ENCODE data around the gene MREG.
"Not testable (repeated sequence)": the region's sequence is repeated elsewhere in the genome, so short reads cannot be mapped to it uniquely, and the experiment has no call there.

Gene MREG

GRCh38 chr2:215958257-215958656 is 55.1 kb downstream of the MREG start:
- Histone ChIP-seq H3K36me3 (peaks cover 13% of the 10 kb centered on the region), H3K27ac (no peak overlapping the region), H3K27me3 (ENCODE audit: insufficient read depth, low read depth, severe bottlenecking) (no peaks in the 10 kb centered on the region), H3K4me3 (ENCODE audit: low read depth, low read length) (no peak overlapping the region), H3K9me3 (ENCODE audit: severe bottlenecking) (no peaks in the 10 kb centered on the region)
- no peak for DNase-seq
- no peak for TF ChIP-seq CTCF (IDR thresholded peaks at IDR 0.05; ENCODE audit: low read depth, low read length)

DNA sequence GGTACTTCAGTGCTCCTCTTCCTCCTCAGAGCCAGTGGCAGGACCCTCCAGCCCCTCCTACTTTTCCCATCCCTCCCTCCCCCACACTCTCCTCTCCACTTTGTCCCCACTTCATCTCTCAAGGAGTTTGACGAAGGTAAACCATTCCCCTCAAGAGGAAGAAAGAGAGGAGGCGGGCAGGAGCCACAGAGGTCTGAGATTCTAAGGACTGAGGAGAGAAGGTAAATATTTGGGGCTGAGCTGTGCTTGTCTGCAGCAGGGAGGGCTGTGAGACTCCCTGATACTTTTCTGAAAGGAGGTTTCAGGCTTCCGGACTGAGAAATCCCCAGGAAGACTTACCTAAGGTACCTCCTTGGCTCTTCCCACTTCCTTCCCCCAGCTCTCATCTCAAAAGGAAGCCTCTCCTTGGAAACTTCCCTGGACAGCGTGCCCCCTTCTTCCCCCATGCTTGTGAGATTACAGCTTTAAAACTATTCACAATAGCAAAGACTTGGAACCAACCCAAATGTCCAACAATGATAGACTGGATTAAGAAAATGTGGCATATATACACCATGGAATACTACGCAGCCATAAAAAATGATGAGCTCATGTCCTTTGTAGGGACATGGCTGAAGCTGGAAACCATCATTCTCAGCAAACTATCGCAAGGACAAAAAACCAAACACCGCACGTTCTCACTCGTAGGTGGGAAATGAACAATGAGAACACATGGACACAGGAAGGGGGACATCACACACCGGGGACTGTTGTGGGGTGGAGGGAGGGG is 55.8 kb downstream of the MREG start:
- not testable (repeated sequence) for H3K9me3 ChIP-seq (ENCODE audit: severe bottlenecking); DNase-seq; H3K27me3 ChIP-seq (ENCODE audit: insufficient read depth, low read depth, severe bottlenecking); H3K27ac ChIP-seq; H3K4me3 ChIP-seq (ENCODE audit: low read depth, low read length)
- peaks cover 13% of the 10 kb centered on the region for H3K36me3 ChIP-seq

DNA sequence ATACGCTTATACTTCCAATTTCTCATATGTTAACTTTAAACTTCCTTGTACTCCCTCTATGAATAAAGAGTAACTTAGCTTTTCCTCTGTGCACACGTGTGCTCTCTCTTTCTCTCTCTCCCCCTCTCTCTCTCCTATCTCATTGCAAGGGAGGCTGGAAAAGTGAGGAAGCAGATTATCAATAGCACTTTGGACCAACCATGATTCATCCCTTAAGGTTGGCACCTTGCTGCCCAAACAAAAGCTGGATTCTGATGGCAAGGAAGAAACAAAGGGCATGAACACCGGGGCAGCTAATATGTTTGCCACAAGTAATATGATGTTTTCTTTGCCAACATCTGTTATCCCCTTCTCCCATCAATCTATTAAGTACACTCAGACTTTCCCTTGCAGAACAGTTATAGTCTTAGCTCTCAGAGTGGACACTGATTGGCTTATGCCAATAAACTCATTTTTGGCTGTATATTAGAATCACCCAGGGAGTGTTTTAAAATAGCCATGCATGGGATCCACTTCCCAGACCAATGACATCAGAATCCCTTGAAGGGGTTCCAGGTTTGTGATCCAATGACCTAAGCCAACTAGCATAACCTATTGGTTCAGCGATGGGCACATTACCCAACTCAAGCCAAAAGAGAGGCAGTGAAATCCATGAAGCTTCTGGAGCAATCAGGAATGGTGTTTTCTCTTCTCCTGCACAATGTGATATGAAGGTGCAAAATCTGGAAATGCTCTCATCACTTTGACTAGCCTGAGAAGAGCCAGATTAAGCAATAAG is 60.3 kb downstream of the MREG start:
- H3K27me3 ChIP-seq (ENCODE audit: insufficient read depth, low read depth, severe bottlenecking) = no peaks in the 10 kb centered on the region
- TF ChIP-seq CTCF (IDR thresholded peaks at IDR 0.05; ENCODE audit: low read depth, low read length) = no peak
- H3K36me3 ChIP-seq = peaks cover 7% of the 10 kb centered on the region
- no peak for DNase-seq
- H3K9me3 ChIP-seq (ENCODE audit: severe bottlenecking) = no peaks in the 10 kb centered on the region
- H3K27ac ChIP-seq = no peak overlapping the region
- no peak overlapping the region for H3K4me3 ChIP-seq (ENCODE audit: low read depth, low read length)

DNA sequence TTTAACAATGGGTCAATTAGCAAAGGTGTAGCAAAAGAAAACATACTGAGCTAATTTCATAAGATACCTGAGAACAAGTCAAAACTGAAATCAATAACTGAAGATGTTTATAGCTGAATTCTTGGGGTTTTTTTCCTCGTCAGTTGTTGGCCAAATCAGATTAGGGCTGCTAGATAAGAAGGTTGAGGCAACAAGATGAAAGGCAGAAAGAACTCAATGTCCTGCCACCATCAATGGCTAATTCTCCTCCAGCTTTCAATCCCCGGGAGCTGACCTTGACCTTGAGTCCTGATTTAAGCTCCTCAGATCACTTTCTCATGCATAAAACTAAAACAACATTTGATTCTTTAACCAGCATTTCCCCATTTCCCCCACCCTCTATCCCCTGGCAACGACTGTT is 61.8 kb downstream of the MREG start:
- peaks cover 12% of the 10 kb centered on the region for H3K36me3 ChIP-seq
- H3K9me3 ChIP-seq (ENCODE audit: severe bottlenecking) = no peaks in the 10 kb centered on the region
- no peak for DNase-seq
- no peak overlapping the region for H3K4me3 ChIP-seq (ENCODE audit: low read depth, low read length)
- H3K27me3 ChIP-seq (ENCODE audit: insufficient read depth, low read depth, severe bottlenecking) = no peaks in the 10 kb centered on the region
- no peak overlapping the region for H3K27ac ChIP-seq
- no peak for TF ChIP-seq CTCF (IDR thresholded peaks at IDR 0.05; ENCODE audit: low read depth, low read length)

DNA sequence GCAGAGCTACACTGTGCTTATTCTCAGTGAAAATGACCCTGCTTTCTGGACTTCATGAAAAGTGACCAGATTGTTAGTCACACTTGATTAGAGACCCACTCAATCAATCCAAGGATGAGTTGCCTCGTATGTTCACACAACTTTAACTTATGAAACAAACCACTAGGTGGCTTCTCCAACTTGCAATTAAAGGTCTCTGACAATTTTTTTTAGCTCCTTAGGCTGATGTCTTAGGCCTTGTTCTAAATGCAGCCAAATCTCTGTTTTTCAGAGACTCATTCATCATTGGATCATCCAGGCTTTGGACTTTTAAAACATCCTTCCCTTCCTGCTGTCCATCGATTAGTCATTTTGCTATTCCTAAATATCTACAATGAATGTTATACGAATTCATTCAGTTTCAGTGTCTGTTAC is 63.4 kb downstream of the MREG start:
- H3K9me3 ChIP-seq (ENCODE audit: severe bottlenecking) = no peaks in the 10 kb centered on the region
- H3K4me3 ChIP-seq (ENCODE audit: low read depth, low read length) = no peak overlapping the region
- DNase-seq = peak; percentile 19
- no peak overlapping the region for H3K27ac ChIP-seq
- H3K36me3 ChIP-seq = peaks cover 19% of the 10 kb centered on the region
- TF ChIP-seq CTCF (IDR thresholded peaks at IDR 0.05; ENCODE audit: low read depth, low read length) = peak; percentile 61
- no peaks in the 10 kb centered on the region for H3K27me3 ChIP-seq (ENCODE audit: insufficient read depth, low read depth, severe bottlenecking)

GRCh38 chr2:215948051-215948450 is 65.3 kb downstream of the MREG start:
- H3K36me3 ChIP-seq = peaks cover 32% of the 10 kb centered on the region
- H3K9me3 ChIP-seq (ENCODE audit: severe bottlenecking) = no peaks in the 10 kb centered on the region
- no peaks in the 10 kb centered on the region for H3K27me3 ChIP-seq (ENCODE audit: insufficient read depth, low read depth, severe bottlenecking)
- no peak for DNase-seq
- H3K4me3 ChIP-seq (ENCODE audit: low read depth, low read length) = no peak overlapping the region
- no peak for TF ChIP-seq CTCF (IDR thresholded peaks at IDR 0.05; ENCODE audit: low read depth, low read length)
- no peak overlapping the region for H3K27ac ChIP-seq
